Liver (tissue), 9 donors: Measurements from ENCODE around the gene KRTAP5-1. TPM values are rescaled to one million over a fixed set of nuclear protein-coding genes. Genes with fewer than 3 reads are reported as not detected.

Source experiments
- DNase-seq: peaks from one replicate; pipeline ENCODE4 v3.0.0-alpha.2; 2017; ENCODE audit warnings: low spot score
- H3K27ac ChIP-seq, 2 donors: one replicate each; pipeline ENCODE4 v1.7.0; 2013; ENCODE audit warnings: inconsistent platforms in 2 of 2, low read length in 2 of 2, control low read depth in 1 of 2, low read depth in 1 of 2, mild to moderate bottlenecking in 1 of 2
- H3K27me3 ChIP-seq, 4 donors: one replicate each; pipeline versions ENCODE4 v1.6.1 to v1.7.0; 2013; ENCODE audit warnings: low read length in 3 of 4, inconsistent platforms in 1 of 4, mild to moderate bottlenecking in 1 of 4, moderate library complexity in 1 of 4; ENCODE audit not compliant: control insufficient read depth in 4 of 4, insufficient read depth in 4 of 4
- H3K36me3 ChIP-seq, 4 donors: one replicate each; pipeline versions ENCODE4 v1.6.1 to v1.7.0; 2013; ENCODE audit warnings: low read length in 3 of 4, mild to moderate bottlenecking in 3 of 4, low read depth in 1 of 4, moderate library complexity in 1 of 4; ENCODE audit not compliant: control insufficient read depth in 4 of 4, insufficient read depth in 3 of 4
- H3K4me1 ChIP-seq, 4 donors: one replicate each; pipeline versions ENCODE4 v1.6.1 to v1.7.0; 2013; ENCODE audit warnings: low read length in 3 of 4, mild to moderate bottlenecking in 3 of 4, moderate library complexity in 1 of 4; ENCODE audit not compliant: control insufficient read depth in 4 of 4, insufficient read depth in 4 of 4
- H3K4me3 ChIP-seq, 3 donors: one replicate each; pipeline versions ENCODE4 v1.6.1 to v1.7.0; 2013; ENCODE audit warnings: low read length in 3 of 3, control low read depth in 1 of 3, low read depth in 1 of 3, mild to moderate bottlenecking in 1 of 3
- H3K9ac ChIP-seq, 2 donors: one replicate each; pipeline ENCODE4 v1.7.0; 2013; ENCODE audit warnings: low read length in 2 of 2, mild to moderate bottlenecking in 2 of 2, moderate library complexity in 2 of 2, control low read depth in 1 of 2, low read depth in 1 of 2
- H3K9me3 ChIP-seq, 4 donors: one replicate each; pipeline versions ENCODE4 v1.6.1 to v1.7.0; 2013; ENCODE audit warnings: low read length in 3 of 4; ENCODE audit not compliant: control insufficient read depth in 4 of 4
- EGR1 ChIP-seq, 2 donors: IDR thresholded peaks; 2 replicates each; pipeline ENCODE4 v1.6.1; 2016 to 2018; ENCODE audit warnings: antibody characterized with exemption in 2 of 2, low read depth in 2 of 2
- FOXA1 ChIP-seq: IDR thresholded peaks from 2 replicates; pipeline ENCODE4 v1.6.1; 2016; ENCODE audit warnings: antibody characterized with exemption
- FOXA2 ChIP-seq: IDR thresholded peaks from 2 replicates; pipeline ENCODE4 v1.6.1; 2016; ENCODE audit warnings: antibody characterized with exemption
- GABPA ChIP-seq, 2 donors: IDR thresholded peaks in 1 of 2; conservative IDR thresholded peaks in 1 of 2; 2 replicates each; pipeline ENCODE4 v1.6.1; 2016; ENCODE audit warnings: antibody characterized with exemption in 2 of 2, mild to moderate bottlenecking in 1 of 2, moderate library complexity in 1 of 2
- HNF4G ChIP-seq: IDR thresholded peaks from 2 replicates; pipeline ENCODE4 v1.6.1; 2016; ENCODE audit warnings: antibody characterized with exemption
- JUND ChIP-seq, 2 donors: IDR thresholded peaks; 2 replicates each; pipeline ENCODE4 v1.6.1; 2016; ENCODE audit warnings: antibody characterized with exemption in 2 of 2
- NR2F2 ChIP-seq: IDR thresholded peaks from 2 replicates; pipeline ENCODE4 v1.6.1; 2016; ENCODE audit warnings: antibody characterized with exemption
- RAD21 ChIP-seq, 2 donors: IDR thresholded peaks; 2 replicates each; pipeline ENCODE4 v1.6.1; 2016; ENCODE audit warnings: antibody characterized with exemption in 2 of 2, mild to moderate bottlenecking in 2 of 2
- SP1 ChIP-seq: IDR thresholded peaks from 2 replicates; pipeline ENCODE4 v1.6.1; 2018; ENCODE audit warnings: antibody characterized with exemption, mild to moderate bottlenecking
- TAF1 ChIP-seq: conservative IDR thresholded peaks from 2 replicates; pipeline ENCODE4 v1.6.1; 2016; ENCODE audit warnings: antibody characterized with exemption, mild to moderate bottlenecking
- YY1 ChIP-seq: IDR thresholded peaks from 2 replicates; pipeline ENCODE4 v1.6.1; 2016; ENCODE audit warnings: antibody characterized with exemption, mild to moderate bottlenecking
- WGBS: extraction: QIAGEN DNeasy Blood & Tissue Kit; methylation state at CpG from one replicate; pipeline ENCODE4 v1.1.7; 2013; 5-methylcytosine and 5-hydroxymethylcytosine counted together
- polyA plus RNA-seq, 2 donors: library from polyadenylated mRNA; stranded (reverse) in 1 of 2; unstranded in 1 of 2; fragments of 200-250 nt in 1 of 2; fragments of >200 nt in 1 of 2; fragmentation: Nextera tagmentation in 1 of 2; extraction: Ambion mirVana in 1 of 2; gene quantifications; one replicate each; pipeline versions ENCODE4 v1.2.1 to v1.2.3, GENCODE V29; 2013 to 2015
- total RNA-seq, 2 donors: library from RNA; depleted of rRNA; stranded (reverse); fragments of >200 nt; gene quantifications; one replicate each; pipeline ENCODE4 v1.2.3, GENCODE V29; 2014
- TF ChIP-seq, protein P1 (sequence below): fragments of 150-350 bp; IDR thresholded peaks from 2 replicates; pipeline ENCODE4 v1.5.1; 2017; ENCODE audit warnings: improper control_type of control experiment, low read depth, low read length; ENCODE audit not compliant: missing input control
- TF ChIP-seq, protein P2 (sequence below): IDR thresholded peaks from 2 replicates; pipeline ENCODE4 v1.6.1; 2016; ENCODE audit warnings: antibody characterized with exemption
- TF ChIP-seq, protein P3 (sequence below): IDR thresholded peaks from 2 replicates; pipeline ENCODE4 v1.6.1; 2016; ENCODE audit warnings: antibody characterized with exemption, mild to moderate bottlenecking
- TF ChIP-seq, protein P4 (sequence below): IDR thresholded peaks from 2 replicates; pipeline ENCODE4 v1.6.1; 2016; ENCODE audit warnings: antibody characterized with exemption
- TF ChIP-seq, protein P5 (sequence below): IDR thresholded peaks from 2 replicates; pipeline ENCODE4 v1.6.1; 2016; ENCODE audit warnings: antibody characterized with exemption
- donor health status: healthy.
- donor health status: healthy.
- donor health status: healthy.
- donor health status: healthy.
- donor health status: healthy.

KRTAP5-1 gene
- total and polyA plus RNA-seq, 4 donors: not detected

DNA sequence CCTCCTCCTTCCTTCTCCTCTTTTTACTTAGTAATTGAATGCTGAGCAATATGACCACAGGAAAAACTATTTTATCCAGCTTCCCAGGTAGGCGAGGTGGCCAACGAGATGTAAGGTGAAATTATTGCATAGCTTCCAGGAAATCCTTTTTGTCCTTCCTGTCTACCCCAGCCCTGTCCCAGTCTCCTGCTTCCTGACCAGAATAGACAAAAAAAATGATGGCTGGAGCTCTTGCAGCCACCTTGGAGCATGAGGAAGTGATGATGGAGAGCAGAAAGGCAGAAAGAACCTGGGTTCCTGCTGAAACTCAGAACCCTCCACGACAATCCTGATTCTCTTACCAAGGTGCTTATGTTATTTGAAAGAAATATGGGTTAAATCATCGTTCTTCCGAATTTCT lies 46.9 kb downstream of the KRTAP5-1 start:
- Histone ChIP-seq H3K4me3 (no peak overlapping the region), H3K9ac (no peak overlapping the region), H3K27ac (no peak overlapping the region), H3K36me3 (peaks cover 0 to 7% (median 0%) of the 10 kb centered on the region in 4 donors), H3K4me1 (peaks cover 0 to 6% (median 0%) of the 10 kb centered on the region in 4 donors), H3K9me3 (no peaks in the 10 kb centered on the region), H3K27me3 (no peaks in the 10 kb centered on the region)
- DNase-seq: no peak
- no peak for TF ChIP-seq SP1
- TF ChIP-seq NR2F2: no peak
- TF ChIP-seq HNF4G: no peak
- no peak for TF ChIP-seq JUND (IDR thresholded peaks at IDR 0.05)
- WGBS: 86% methylated on average over 5 of the region's 5 CpGs

DNA sequence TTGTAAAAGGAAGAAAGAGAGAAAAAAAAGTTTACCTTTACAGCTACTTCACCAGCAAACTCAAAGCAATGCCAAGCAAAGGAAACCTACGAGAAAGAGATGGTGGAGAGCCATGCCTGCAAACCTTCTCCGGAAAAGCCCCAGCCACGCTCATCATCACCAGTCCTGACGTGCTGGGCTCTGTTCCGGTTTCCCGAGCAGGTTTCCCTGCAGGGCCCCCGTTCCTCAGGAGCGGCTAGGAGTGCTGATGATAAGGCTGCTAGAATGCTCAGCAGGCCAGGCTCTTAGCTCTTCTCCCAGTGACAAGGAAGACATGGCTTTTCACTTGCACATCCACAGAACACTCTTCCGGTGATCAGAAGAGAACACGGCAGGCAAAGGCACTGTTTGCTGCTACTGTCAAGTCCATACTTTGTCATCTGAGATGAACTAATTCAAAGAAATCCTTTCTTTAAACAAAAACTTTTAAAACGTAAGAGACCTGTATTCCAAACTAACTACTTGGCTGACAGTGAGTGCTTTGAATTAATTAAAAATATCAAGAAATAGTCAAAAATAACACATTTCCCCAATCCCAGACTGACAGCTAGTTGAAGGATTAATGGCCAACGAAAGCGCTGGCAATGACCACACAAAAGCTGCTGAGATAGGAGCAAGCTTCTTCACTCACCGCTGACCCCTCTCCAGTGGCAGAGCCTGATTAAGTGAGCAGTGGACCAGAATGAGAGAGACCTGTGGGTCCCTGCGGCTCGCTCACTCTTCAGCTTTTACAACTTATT lies 48.8 kb downstream of the KRTAP5-1 start:
- Histone ChIP-seq H3K9ac (no peak overlapping the region), H3K27ac (no peak overlapping the region), H3K27me3 (no peaks in the 10 kb centered on the region), H3K36me3 (peaks cover 0 to 10% (median 2%) of the 10 kb centered on the region in 4 donors), H3K4me3 (no peak overlapping the region), H3K4me1 (peaks cover 0 to 5% (median 0%) of the 10 kb centered on the region in 4 donors), H3K9me3 (no peaks in the 10 kb centered on the region)
- TF ChIP-seq, protein P1, sequence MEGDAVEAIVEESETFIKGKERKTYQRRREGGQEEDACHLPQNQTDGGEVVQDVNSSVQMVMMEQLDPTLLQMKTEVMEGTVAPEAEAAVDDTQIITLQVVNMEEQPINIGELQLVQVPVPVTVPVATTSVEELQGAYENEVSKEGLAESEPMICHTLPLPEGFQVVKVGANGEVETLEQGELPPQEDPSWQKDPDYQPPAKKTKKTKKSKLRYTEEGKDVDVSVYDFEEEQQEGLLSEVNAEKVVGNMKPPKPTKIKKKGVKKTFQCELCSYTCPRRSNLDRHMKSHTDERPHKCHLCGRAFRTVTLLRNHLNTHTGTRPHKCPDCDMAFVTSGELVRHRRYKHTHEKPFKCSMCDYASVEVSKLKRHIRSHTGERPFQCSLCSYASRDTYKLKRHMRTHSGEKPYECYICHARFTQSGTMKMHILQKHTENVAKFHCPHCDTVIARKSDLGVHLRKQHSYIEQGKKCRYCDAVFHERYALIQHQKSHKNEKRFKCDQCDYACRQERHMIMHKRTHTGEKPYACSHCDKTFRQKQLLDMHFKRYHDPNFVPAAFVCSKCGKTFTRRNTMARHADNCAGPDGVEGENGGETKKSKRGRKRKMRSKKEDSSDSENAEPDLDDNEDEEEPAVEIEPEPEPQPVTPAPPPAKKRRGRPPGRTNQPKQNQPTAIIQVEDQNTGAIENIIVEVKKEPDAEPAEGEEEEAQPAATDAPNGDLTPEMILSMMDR: no peak
- TF ChIP-seq EGR1 (IDR thresholded peaks at IDR 0.05; ENCODE audit: low read depth in 2 of 2): no peak
- no peak for TF ChIP-seq FOXA1
- TF ChIP-seq, protein P2, sequence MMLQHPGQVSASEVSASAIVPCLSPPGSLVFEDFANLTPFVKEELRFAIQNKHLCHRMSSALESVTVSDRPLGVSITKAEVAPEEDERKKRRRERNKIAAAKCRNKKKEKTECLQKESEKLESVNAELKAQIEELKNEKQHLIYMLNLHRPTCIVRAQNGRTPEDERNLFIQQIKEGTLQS: no peak
- TF ChIP-seq, protein P3, sequence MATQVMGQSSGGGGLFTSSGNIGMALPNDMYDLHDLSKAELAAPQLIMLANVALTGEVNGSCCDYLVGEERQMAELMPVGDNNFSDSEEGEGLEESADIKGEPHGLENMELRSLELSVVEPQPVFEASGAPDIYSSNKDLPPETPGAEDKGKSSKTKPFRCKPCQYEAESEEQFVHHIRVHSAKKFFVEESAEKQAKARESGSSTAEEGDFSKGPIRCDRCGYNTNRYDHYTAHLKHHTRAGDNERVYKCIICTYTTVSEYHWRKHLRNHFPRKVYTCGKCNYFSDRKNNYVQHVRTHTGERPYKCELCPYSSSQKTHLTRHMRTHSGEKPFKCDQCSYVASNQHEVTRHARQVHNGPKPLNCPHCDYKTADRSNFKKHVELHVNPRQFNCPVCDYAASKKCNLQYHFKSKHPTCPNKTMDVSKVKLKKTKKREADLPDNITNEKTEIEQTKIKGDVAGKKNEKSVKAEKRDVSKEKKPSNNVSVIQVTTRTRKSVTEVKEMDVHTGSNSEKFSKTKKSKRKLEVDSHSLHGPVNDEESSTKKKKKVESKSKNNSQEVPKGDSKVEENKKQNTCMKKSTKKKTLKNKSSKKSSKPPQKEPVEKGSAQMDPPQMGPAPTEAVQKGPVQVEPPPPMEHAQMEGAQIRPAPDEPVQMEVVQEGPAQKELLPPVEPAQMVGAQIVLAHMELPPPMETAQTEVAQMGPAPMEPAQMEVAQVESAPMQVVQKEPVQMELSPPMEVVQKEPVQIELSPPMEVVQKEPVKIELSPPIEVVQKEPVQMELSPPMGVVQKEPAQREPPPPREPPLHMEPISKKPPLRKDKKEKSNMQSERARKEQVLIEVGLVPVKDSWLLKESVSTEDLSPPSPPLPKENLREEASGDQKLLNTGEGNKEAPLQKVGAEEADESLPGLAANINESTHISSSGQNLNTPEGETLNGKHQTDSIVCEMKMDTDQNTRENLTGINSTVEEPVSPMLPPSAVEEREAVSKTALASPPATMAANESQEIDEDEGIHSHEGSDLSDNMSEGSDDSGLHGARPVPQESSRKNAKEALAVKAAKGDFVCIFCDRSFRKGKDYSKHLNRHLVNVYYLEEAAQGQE: no peak
- no peak for TF ChIP-seq YY1
- TF ChIP-seq SP1: no peak
- TF ChIP-seq, protein P4, sequence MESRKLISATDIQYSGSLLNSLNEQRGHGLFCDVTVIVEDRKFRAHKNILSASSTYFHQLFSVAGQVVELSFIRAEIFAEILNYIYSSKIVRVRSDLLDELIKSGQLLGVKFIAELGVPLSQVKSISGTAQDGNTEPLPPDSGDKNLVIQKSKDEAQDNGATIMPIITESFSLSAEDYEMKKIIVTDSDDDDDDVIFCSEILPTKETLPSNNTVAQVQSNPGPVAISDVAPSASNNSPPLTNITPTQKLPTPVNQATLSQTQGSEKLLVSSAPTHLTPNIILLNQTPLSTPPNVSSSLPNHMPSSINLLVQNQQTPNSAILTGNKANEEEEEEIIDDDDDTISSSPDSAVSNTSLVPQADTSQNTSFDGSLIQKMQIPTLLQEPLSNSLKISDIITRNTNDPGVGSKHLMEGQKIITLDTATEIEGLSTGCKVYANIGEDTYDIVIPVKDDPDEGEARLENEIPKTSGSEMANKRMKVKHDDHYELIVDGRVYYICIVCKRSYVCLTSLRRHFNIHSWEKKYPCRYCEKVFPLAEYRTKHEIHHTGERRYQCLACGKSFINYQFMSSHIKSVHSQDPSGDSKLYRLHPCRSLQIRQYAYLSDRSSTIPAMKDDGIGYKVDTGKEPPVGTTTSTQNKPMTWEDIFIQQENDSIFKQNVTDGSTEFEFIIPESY: no peak
- no peak for TF ChIP-seq FOXA2
- TF ChIP-seq RAD21 (IDR thresholded peaks at IDR 0.05): no peak
- no peak for TF ChIP-seq TAF1
- TF ChIP-seq, protein P5, sequence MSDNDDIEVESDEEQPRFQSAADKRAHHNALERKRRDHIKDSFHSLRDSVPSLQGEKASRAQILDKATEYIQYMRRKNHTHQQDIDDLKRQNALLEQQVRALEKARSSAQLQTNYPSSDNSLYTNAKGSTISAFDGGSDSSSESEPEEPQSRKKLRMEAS: no peak
- no peak for TF ChIP-seq GABPA (IDR thresholded peaks at IDR 0.05 in 1 of 2, conservative IDR thresholded peaks at IDR 0.05 in 1 of 2)
- DNase-seq: no peak
- 93% methylated on average over 16 of the region's 16 CpGs for WGBS
